ENCODE measurements around the gene CD7. TPM values are rescaled to one million over a fixed set of nuclear protein-coding genes. Genes with fewer than 3 reads are reported as not detected.
"Not testable (repeated sequence)": the region's sequence is repeated elsewhere in the genome, so short reads cannot be mapped to it uniquely, and the experiment has no call there.

The CD7 gene
- total and polyA plus RNA-seq, 10 donors, result 14.8 to 60.1 (median 24.3) TPM

GRCh38 chr17:82349287-82349701, 31.9 kb upstream of the CD7 start:
- Histone ChIP-seq H3K9me3 (no peaks in the 10 kb centered on the region), H3K4me3 (no peak overlapping the region), H3K27me3 (replicated peaks in 1 of 7) (peaks cover 0 to 72% (median 0%) of the 10 kb centered on the region in 7 donors), H3K27ac (no peak overlapping the region), H3K4me1 (peaks cover 3 to 24% (median 7%) of the 10 kb centered on the region in 6 donors), H3K36me3 (no peaks in the 10 kb centered on the region)
- TF ChIP-seq, protein P1, sequence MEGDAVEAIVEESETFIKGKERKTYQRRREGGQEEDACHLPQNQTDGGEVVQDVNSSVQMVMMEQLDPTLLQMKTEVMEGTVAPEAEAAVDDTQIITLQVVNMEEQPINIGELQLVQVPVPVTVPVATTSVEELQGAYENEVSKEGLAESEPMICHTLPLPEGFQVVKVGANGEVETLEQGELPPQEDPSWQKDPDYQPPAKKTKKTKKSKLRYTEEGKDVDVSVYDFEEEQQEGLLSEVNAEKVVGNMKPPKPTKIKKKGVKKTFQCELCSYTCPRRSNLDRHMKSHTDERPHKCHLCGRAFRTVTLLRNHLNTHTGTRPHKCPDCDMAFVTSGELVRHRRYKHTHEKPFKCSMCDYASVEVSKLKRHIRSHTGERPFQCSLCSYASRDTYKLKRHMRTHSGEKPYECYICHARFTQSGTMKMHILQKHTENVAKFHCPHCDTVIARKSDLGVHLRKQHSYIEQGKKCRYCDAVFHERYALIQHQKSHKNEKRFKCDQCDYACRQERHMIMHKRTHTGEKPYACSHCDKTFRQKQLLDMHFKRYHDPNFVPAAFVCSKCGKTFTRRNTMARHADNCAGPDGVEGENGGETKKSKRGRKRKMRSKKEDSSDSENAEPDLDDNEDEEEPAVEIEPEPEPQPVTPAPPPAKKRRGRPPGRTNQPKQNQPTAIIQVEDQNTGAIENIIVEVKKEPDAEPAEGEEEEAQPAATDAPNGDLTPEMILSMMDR (IDR thresholded peaks at IDR 0.05 in 8 of 11, conservative IDR thresholded peaks at IDR 0.05 in 3 of 11), result no peak
- TF ChIP-seq POLR2AphosphoS5 (IDR thresholded peaks at IDR 0.05) (no peak), POLR2A (IDR thresholded peaks at IDR 0.05) (no peak)
- 57 to 76% (median 71%) methylated on average over 9 to 11 of the region's 11 CpGs for WGBS, 5 donors
- DNase-seq, result no peak
- intact Hi-C loops (cut with DNase I; ENCODE audit: low total_unique reads), result no loop called here

DNA sequence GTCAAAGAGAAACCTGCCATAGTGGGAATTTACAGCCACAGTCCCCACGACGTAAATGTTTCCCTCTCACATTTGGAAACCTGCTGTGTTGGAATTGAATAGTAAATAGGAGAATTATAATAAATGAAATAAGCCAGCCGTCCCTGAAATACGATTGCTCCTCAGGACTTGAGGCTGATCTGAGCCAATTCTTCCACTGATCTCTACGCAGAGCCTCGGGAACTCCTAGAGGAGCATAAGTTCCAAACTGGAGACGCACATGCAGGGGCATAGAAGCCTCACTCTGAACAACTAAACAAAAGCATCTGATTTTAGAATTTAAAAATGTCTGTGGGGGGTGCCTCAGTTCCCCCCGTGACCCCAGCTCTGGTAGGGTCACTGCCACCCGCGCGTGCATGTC, 31.5 kb upstream of the CD7 start:
- Histone ChIP-seq H3K9me3 (no peaks in the 10 kb centered on the region), H3K27ac (no peak overlapping the region), H3K36me3 (no peaks in the 10 kb centered on the region), H3K27me3 (replicated peaks in 1 of 7) (peaks cover 0 to 68% (median 0%) of the 10 kb centered on the region in 7 donors), H3K4me1 (peaks cover 3 to 24% (median 7%) of the 10 kb centered on the region in 6 donors), H3K4me3 (no peak overlapping the region)
- TF ChIP-seq POLR2AphosphoS5 (IDR thresholded peaks at IDR 0.05) (no peak), POLR2A (IDR thresholded peaks at IDR 0.05) (no peak)
- TF ChIP-seq, protein P1 (IDR thresholded peaks at IDR 0.05 in 8 of 11, conservative IDR thresholded peaks at IDR 0.05 in 3 of 11), result no peak
- DNase-seq, result no peak
- 73 to 85% (median 77%) methylated on average over 7 to 11 of the region's 11 CpGs for WGBS, 5 donors
- intact Hi-C loops (cut with DNase I; ENCODE audit: low total_unique reads), result no loop called here

DNA sequence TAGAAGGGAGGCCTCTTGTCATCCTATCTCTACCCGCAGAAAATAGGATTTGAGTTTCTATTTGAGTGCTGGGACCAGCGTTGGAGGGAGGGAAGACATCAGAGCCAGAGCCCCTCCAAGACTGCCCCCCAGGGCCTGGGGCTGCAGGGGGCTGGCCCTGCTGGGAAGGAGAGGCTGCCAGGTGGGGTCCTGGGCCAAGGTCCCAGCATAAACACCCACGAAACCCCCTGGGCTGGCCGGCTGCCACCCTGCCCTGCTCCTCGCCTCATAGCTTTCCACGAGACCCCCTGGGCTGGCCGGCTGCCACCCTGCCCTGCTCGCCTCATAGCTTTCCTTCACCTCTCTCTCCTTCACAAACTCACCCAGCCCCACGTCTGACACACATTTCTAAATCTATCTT, 31.0 kb upstream of the CD7 start:
- Histone ChIP-seq H3K4me1 (peaks cover 3 to 24% (median 7%) of the 10 kb centered on the region in 6 donors), H3K9me3 (no peaks in the 10 kb centered on the region), H3K27me3 (replicated peaks in 1 of 7) (peaks cover 0 to 64% (median 0%) of the 10 kb centered on the region in 7 donors), H3K27ac (no peak overlapping the region), H3K36me3 (no peaks in the 10 kb centered on the region), H3K4me3 (no peak overlapping the region)
- no peak for DNase-seq
- TF ChIP-seq, protein P1 (IDR thresholded peaks at IDR 0.05 in 8 of 11, conservative IDR thresholded peaks at IDR 0.05 in 3 of 11), result no peak
- no peak for TF ChIP-seq POLR2AphosphoS5 (IDR thresholded peaks at IDR 0.05)
- TF ChIP-seq POLR2A (IDR thresholded peaks at IDR 0.05), result no peak
- intact Hi-C loops (cut with DNase I; ENCODE audit: low total_unique reads), result no loop called here
- WGBS, 5 donors, result 68 to 82% (median 81%) methylated on average over 9 of the region's 9 CpGs

DNA sequence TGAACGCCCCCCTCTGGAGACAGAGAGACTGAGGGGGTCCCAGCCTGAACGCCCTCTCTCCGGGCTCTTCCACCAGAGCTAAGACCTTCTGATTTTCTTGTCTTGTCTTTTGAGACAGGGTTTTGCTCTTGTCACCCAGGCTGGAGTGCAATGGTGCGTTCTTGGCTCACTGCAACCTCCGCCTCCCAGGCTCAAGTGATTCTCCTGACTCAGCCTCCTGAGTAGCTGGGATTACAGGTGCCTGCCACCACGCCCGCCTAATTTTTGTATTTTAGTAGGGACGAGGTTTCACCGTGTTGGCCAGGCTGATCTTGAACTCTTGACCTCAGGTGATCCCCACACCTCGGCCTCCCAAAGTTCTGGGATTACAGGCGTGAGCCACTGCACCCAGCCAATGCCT, 30.6 kb upstream of the CD7 start:
- intact Hi-C loops (cut with DNase I; ENCODE audit: low total_unique reads); H3K27ac ChIP-seq; H3K4me3 ChIP-seq; H3K36me3 ChIP-seq; DNase-seq; H3K9me3 ChIP-seq: not testable (repeated sequence)
- WGBS, 5 donors, result 85 to 91% (median 87%) methylated on average over 11 of the region's 11 CpGs
- Histone ChIP-seq H3K4me1 (peaks cover 3 to 24% (median 7%) of the 10 kb centered on the region in 6 donors), H3K27me3 (replicated peaks in 1 of 7) (peaks cover 0 to 61% (median 0%) of the 10 kb centered on the region in 7 donors)

Measured in spleen (tissue), 11 donors.